B cell (primary cell): ENCODE data around the gene SLC25A4. TPM values are rescaled to one million over a fixed set of nuclear protein-coding genes. Genes with fewer than 3 reads are reported as not detected.

Experiments
- ATAC-seq: fragments of 200-7000 bp; cut with Tn5 transposase; one replicate; pipeline ENCODE4 v1.10.0; 2021; ENCODE audit warnings: low read depth, mild to moderate bottlenecking, moderate number of reproducible peaks, moderate library complexity
- CTCF ChIA-PET: fragments of 350-600 bp; sonication (Branson Sonifier 250); formaldehyde crosslinking; loops from one replicate; lab custom pipeline; 2021; ENCODE audit warnings: antibody characterized with exemption, inconsistent platforms; lab: Charles Lee
- POLR2A ChIA-PET: fragments of 350-600 bp; sonication (Branson Sonifier 250); formaldehyde crosslinking; loops from one replicate; lab custom pipeline; 2021; ENCODE audit warnings: antibody characterized with exemption; lab: Charles Lee
- DNase-seq: peaks from one replicate; pipeline ENCODE4 v3.0.0; 2013
- H2AFZ ChIP-seq: 2 replicates; pipeline ENCODE4 v1.6.1; 2012; ENCODE audit warnings: mild to moderate bottlenecking, low read depth, low read length; ENCODE audit not compliant: insufficient read depth, poor library complexity, severe bottlenecking
- H3K27ac ChIP-seq, 2 donors: 1 replicate in 1 of 2; 2 replicates in 1 of 2; pipeline ENCODE4 v1.5.1; 2012 to 2013; ENCODE audit warnings: low read length in 2 of 2, mild to moderate bottlenecking in 2 of 2, moderate library complexity in 1 of 2
- H3K27me3 ChIP-seq, 4 experiments: fragments of 200-600 bp in 1 of 4; sonication (generic) in 1 of 4; replicated peaks in 1 of 4; 1 replicate in 2 of 4; 2 replicates in 2 of 4; pipeline versions ENCODE4 v1.6.1 to v1.7.0; 2013 to 2016; ENCODE audit warnings: low read length in 3 of 4, mild to moderate bottlenecking in 2 of 4, mixed read lengths in 1 of 4, moderate library complexity in 1 of 4; ENCODE audit not compliant: insufficient read depth in 4 of 4, control insufficient read depth in 3 of 4; ENCODE audit errors: control extremely low read depth in 1 of 4
- H3K36me3 ChIP-seq, 2 experiments: replicated peaks in 1 of 2; 1 replicate in 1 of 2; 2 replicates in 1 of 2; pipeline versions ENCODE4 v1.6.1 to v1.7.1; 2013; ENCODE audit warnings: low read length in 1 of 2; ENCODE audit not compliant: insufficient read depth in 2 of 2, control insufficient read depth in 1 of 2; ENCODE audit errors: control extremely low read depth in 1 of 2, extremely low read depth in 1 of 2
- H3K4me1 ChIP-seq, 2 donors: fragments of 200-600 bp in 1 of 2; sonication (generic) in 1 of 2; 1 replicate in 1 of 2; 2 replicates in 1 of 2; pipeline versions ENCODE4 v1.5.1 to v1.6.1; 2013 to 2017; ENCODE audit warnings: low read length in 2 of 2; ENCODE audit not compliant: control insufficient read depth in 2 of 2, insufficient read depth in 2 of 2
- H3K4me2 ChIP-seq: replicated peaks from 2 replicates; pipeline ENCODE3; 2012; ENCODE audit warnings: mild to moderate bottlenecking, low read depth, low read length; ENCODE audit not compliant: poor library complexity, severe bottlenecking
- H3K4me3 ChIP-seq, 5 experiments: fragments of 200-600 bp in 1 of 5; sonication (generic) in 1 of 5; 1 replicate in 3 of 5; 2 replicates in 2 of 5; pipeline versions ENCODE4 v1.5.1 to v1.7.0; 2011 to 2016; ENCODE audit warnings: low read length in 4 of 5, mild to moderate bottlenecking in 4 of 5, low read depth in 2 of 5, control low read depth in 1 of 5, moderate library complexity in 1 of 5; ENCODE audit not compliant: insufficient read depth in 1 of 5; ENCODE audit errors: control extremely low read depth in 1 of 5, extremely low read depth in 1 of 5
- H3K79me2 ChIP-seq: fragments of 200-600 bp; sonication (generic); one replicate; pipeline ENCODE4 v1.6.0; 2016; ENCODE audit warnings: low read length; ENCODE audit not compliant: control insufficient read depth, insufficient read depth
- H3K9ac ChIP-seq: fragments of 200-600 bp; sonication (generic); 2 replicates; pipeline ENCODE4 v1.6.1; 2017; ENCODE audit warnings: mild to moderate bottlenecking, low read length, moderate library complexity
- H3K9me3 ChIP-seq, 3 donors: one replicate each; pipeline versions ENCODE4 v1.6.1 to v1.7.1; 2013; ENCODE audit warnings: low read length in 2 of 3; ENCODE audit not compliant: control insufficient read depth in 2 of 3, insufficient read depth in 1 of 3; ENCODE audit errors: control extremely low read depth in 1 of 3
- H4K20me1 ChIP-seq: 2 replicates; pipeline ENCODE4 v1.6.0; 2012; ENCODE audit warnings: mild to moderate bottlenecking, low read length; ENCODE audit not compliant: insufficient read depth, control insufficient read depth, poor library complexity, severe bottlenecking
- H3K27ac Mint-ChIP-seq: one replicate; pipeline ENCODE4 v1.8.0; 2021; ENCODE audit warnings: mixed read lengths
- H3K27me3 Mint-ChIP-seq: one replicate; pipeline ENCODE4 v1.8.0; 2021; ENCODE audit warnings: mixed read lengths
- H3K4me1 Mint-ChIP-seq: one replicate; pipeline ENCODE4 v1.8.0; 2021; ENCODE audit warnings: mixed read lengths
- H3K4me3 Mint-ChIP-seq: one replicate; pipeline ENCODE4 v1.8.0; 2021; ENCODE audit warnings: mixed read lengths
- H3K9me3 Mint-ChIP-seq: one replicate; pipeline ENCODE4 v1.8.0; 2022; ENCODE audit warnings: mixed read lengths; ENCODE audit not compliant: insufficient read depth
- EZH2 ChIP-seq: IDR thresholded peaks from 2 replicates; pipeline ENCODE4 v1.6.1; 2012; ENCODE audit warnings: borderline replicate concordance, low read depth, mild to moderate bottlenecking, moderate library complexity, low read length; ENCODE audit not compliant: insufficient read depth, poor library complexity, severe bottlenecking
- WGBS: methylation state at CpG from one replicate; pipeline ENCODE4 v1.1.5; 2013; ENCODE audit warnings: missing lambda C conversion rate; ENCODE audit not compliant: insufficient coverage; 5-methylcytosine and 5-hydroxymethylcytosine counted together
- intact Hi-C: fragments of 100-400 bp; cut with micrococcal nuclease; formaldehyde crosslinking; loops from one replicate; pipeline ENCODE4 v1.10.0; 2022
- polyA plus RNA-seq: library from polyadenylated mRNA; depleted of rRNA; stranded (reverse); fragments of >200 nt; gene quantifications from 2 replicates; pipeline ENCODE4 v1.2.3, GENCODE V29; 2012
- total RNA-seq, 2 donors: library from RNA; stranded (reverse); fragments of 120-200 nt in 1 of 2; gene quantifications; 1 replicate in 1 of 2; 2 replicates in 1 of 2; pipeline versions ENCODE4 v1.2.3 to v1.2.4, GENCODE V29; 2013 to 2022
- TF ChIP-seq, protein P1 (sequence below): fragments of 200-600 bp; IDR thresholded peaks from one replicate; pipeline ENCODE4 v1.8.0; 2022; ENCODE audit warnings: antibody characterized with exemption, mild to moderate bottlenecking

SLC25A4 gene
- total and polyA plus RNA-seq, 2 donors (not counting 1 experiment from before 2014, with no cell fraction given), result 7.3 to 11.7 TPM

DNA sequence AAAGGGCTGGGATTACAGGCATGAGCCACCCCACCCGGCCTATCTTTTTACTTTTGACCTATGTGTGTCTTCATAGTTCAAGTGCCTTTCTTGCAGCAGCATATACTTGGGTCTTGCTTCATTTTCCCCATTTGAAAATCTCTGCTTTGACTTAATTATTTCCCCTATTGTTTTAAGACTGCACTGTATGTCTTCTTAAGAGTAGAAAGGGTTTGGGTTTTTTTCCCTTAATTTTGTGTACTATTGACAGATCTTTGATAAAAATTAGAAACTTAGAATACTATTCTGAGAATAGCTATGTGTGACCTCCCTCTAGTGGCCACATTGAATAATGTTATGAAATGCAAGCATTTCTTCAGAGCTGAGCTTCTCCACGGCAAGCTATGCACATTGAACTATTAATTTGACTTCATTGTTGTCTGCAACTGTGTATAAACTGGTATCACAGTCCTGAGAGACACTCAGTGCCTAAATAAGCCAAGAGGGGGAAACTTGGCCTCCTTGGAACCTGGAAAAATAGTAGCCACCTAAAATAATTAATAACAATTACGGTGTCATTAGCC is 8.7 kb upstream of the SLC25A4 start:
- intact Hi-C loops, result loop anchor here (1.0 to 10.0 kb wide), 4 partner anchors 95 to 1290 kb away; no protein-coding TSS in a partner anchor
- peak; percentile 69 for ATAC-seq
- CTCF ChIA-PET, result interaction anchor here (0.5 to 4.2 kb wide), 26 partner anchors 9 to 1294 kb away, joined by 3 to 34 read pairs (median 6); partner anchors contain the start of genes CASP3, PRIMPOL and SLC25A4
- H3K9me3 Mint-ChIP-seq, result no peaks in the 10 kb centered on the region
- no peak overlapping the region for H3K27ac Mint-ChIP-seq
- DNase-seq, result peak; percentile 66
- H3K27me3 Mint-ChIP-seq, result peaks cover 24% of the 10 kb centered on the region
- Histone ChIP-seq H3K4me2 (no peak overlapping the region), H3K27ac (no peak overlapping the region), H4K20me1 (no peaks in the 10 kb centered on the region), H3K4me1 (no peaks in the 10 kb centered on the region), H3K4me3 (no peak overlapping the region), H3K27me3 (peaks cover 0 to 6% (median 3%) of the 10 kb centered on the region in 4 experiments), H2AFZ (no peak overlapping the region), H3K9me3 (no peaks in the 10 kb centered on the region), H3K9ac (no peak overlapping the region), H3K79me2 (no peaks in the 10 kb centered on the region), H3K36me3 (no peaks in the 10 kb centered on the region)
- no peak for TF ChIP-seq EZH2
- TF ChIP-seq, protein P1, sequence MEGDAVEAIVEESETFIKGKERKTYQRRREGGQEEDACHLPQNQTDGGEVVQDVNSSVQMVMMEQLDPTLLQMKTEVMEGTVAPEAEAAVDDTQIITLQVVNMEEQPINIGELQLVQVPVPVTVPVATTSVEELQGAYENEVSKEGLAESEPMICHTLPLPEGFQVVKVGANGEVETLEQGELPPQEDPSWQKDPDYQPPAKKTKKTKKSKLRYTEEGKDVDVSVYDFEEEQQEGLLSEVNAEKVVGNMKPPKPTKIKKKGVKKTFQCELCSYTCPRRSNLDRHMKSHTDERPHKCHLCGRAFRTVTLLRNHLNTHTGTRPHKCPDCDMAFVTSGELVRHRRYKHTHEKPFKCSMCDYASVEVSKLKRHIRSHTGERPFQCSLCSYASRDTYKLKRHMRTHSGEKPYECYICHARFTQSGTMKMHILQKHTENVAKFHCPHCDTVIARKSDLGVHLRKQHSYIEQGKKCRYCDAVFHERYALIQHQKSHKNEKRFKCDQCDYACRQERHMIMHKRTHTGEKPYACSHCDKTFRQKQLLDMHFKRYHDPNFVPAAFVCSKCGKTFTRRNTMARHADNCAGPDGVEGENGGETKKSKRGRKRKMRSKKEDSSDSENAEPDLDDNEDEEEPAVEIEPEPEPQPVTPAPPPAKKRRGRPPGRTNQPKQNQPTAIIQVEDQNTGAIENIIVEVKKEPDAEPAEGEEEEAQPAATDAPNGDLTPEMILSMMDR, result peak; percentile 94
- H3K4me3 Mint-ChIP-seq, result no peak overlapping the region
- WGBS, result 40% methylated on average over 1 of the region's 3 CpGs
- POLR2A ChIA-PET, result interaction anchor here (0.6 to 1.1 kb wide), 3 partner anchors 9 to 872 kb away, joined by 3 to 4 read pairs (median 3); partner anchors contain the start of gene SLC25A4
- H3K4me1 Mint-ChIP-seq, result no peaks in the 10 kb centered on the region
